T-cell (primary cell): Measurements from ENCODE around the gene PCBP3. TPM values are rescaled to one million over a fixed set of nuclear protein-coding genes. Genes with fewer than 3 reads are reported as not detected.
A peak's percentile ranks its signal among the peaks of the same experiment; 100 is the strongest.
"Not testable (repeated sequence)": the region's sequence is repeated elsewhere in the genome, so short reads cannot be mapped to it uniquely, and the experiment has no call there.

ENCODE experiments used
- ATAC-seq, 4 experiments: fragments of 200-7000 bp in 3 of 4; fragments of 150-1000 bp in 1 of 4; cut with Tn5 transposase; replicated peaks in 1 of 4; 1 replicate in 3 of 4; 2 replicates in 1 of 4; pipeline ENCODE4 v1.10.0; 2021; ENCODE audit warnings: moderate library complexity in 3 of 4, mild to moderate bottlenecking in 2 of 4, moderate number of reproducible peaks in 1 of 4
- CTCF ChIA-PET, 2 donors: fragments of 300-600 bp; sonication (Branson Sonifier 250); formaldehyde crosslinking; loops; one replicate each; lab custom pipeline; 2022; ENCODE audit warnings: antibody characterized with exemption in 2 of 2; lab: Charles Lee
- POLR2A ChIA-PET, 2 donors: fragments of 300-600 bp; sonication (Branson Sonifier 250); formaldehyde crosslinking; loops; one replicate each; lab custom pipeline; 2022; ENCODE audit warnings: antibody characterized with exemption in 2 of 2; lab: Charles Lee
- DNase-seq, 35 experiments: peaks; one replicate each; pipeline versions ENCODE4 v3.0.0 to v3.0.0-alpha.2; 2013 to 2023
- H3K27ac ChIP-seq: one replicate; pipeline ENCODE4 v1.5.1; 2013; ENCODE audit warnings: low read length
- H3K27me3 ChIP-seq, 2 experiments: replicated peaks in 1 of 2; 1 replicate in 1 of 2; 2 replicates in 1 of 2; pipeline versions ENCODE4 v1.6.1 to v1.7.0; 2013; ENCODE audit warnings: low read length in 1 of 2, mixed read lengths in 1 of 2; ENCODE audit not compliant: control insufficient read depth in 2 of 2, insufficient read depth in 2 of 2; ENCODE audit errors: extremely low read depth in 1 of 2
- H3K36me3 ChIP-seq, 2 donors: 1 replicate in 1 of 2; 2 replicates in 1 of 2; pipeline versions ENCODE4 v1.6.1 to v1.7.0; 2013; ENCODE audit warnings: low read length in 1 of 2; ENCODE audit not compliant: control insufficient read depth in 2 of 2, insufficient read depth in 1 of 2; ENCODE audit errors: extremely low read depth in 1 of 2
- H3K4me1 ChIP-seq, 2 experiments: 1 replicate in 1 of 2; 2 replicates in 1 of 2; pipeline versions ENCODE4 v1.6.1 to v1.7.0; 2013; ENCODE audit warnings: low read length in 2 of 2, mixed read lengths in 1 of 2; ENCODE audit not compliant: insufficient read depth in 2 of 2, control insufficient read depth in 1 of 2; ENCODE audit errors: extremely low read depth in 1 of 2
- H3K4me3 ChIP-seq, 2 donors: 1 replicate in 1 of 2; 2 replicates in 1 of 2; pipeline versions ENCODE4 v1.5.1 to v1.7.0; 2013; ENCODE audit warnings: mild to moderate bottlenecking in 2 of 2, low read length in 1 of 2, moderate library complexity in 1 of 2; ENCODE audit not compliant: control insufficient read depth in 1 of 2; ENCODE audit errors: extremely low read depth in 1 of 2
- H3K9me3 ChIP-seq: 2 replicates; pipeline ENCODE4 v1.7.0; 2013
- H3K27ac Mint-ChIP-seq, 2 donors: one replicate each; pipeline ENCODE4 v1.8.0; 2020 to 2021; ENCODE audit warnings: mild to moderate bottlenecking in 2 of 2, mixed read lengths in 2 of 2
- H3K27me3 Mint-ChIP-seq, 2 donors: one replicate each; pipeline ENCODE4 v1.8.0; 2021 to 2022; ENCODE audit warnings: mixed read lengths in 2 of 2
- H3K36me3 Mint-ChIP-seq: one replicate; pipeline ENCODE4 v1.8.0; 2021; ENCODE audit warnings: mixed read lengths
- H3K4me1 Mint-ChIP-seq, 3 donors: one replicate each; pipeline ENCODE4 v1.8.0; 2020 to 2022; ENCODE audit warnings: mixed read lengths in 3 of 3, mild to moderate bottlenecking in 1 of 3
- H3K4me3 Mint-ChIP-seq, 3 donors: one replicate each; pipeline ENCODE4 v1.8.0; 2020 to 2022; ENCODE audit warnings: mild to moderate bottlenecking in 3 of 3, mixed read lengths in 3 of 3, moderate library complexity in 3 of 3
- H3K9me3 Mint-ChIP-seq, 3 donors: one replicate each; pipeline ENCODE4 v1.8.0; 2020 to 2022; ENCODE audit warnings: mixed read lengths in 3 of 3
- WGBS: methylation state at CpG from one replicate; pipeline ENCODE4 v1.1.5; 2013; ENCODE audit warnings: missing lambda C conversion rate; ENCODE audit not compliant: insufficient coverage; 5-methylcytosine and 5-hydroxymethylcytosine counted together
- total RNA-seq, 35 experiments: library from RNA in 6 of 35; stranded (reverse) in 6 of 35; fragments of 120-200 nt in 1 of 35; gene quantifications; one replicate each; pipeline versions ENCODE4 v1.2.1 to v1.2.4 and lab custom pipeline; 2013 to 2026

Gene PCBP3
- total RNA-seq, 5 donors from 2014 or later (not counting 1 experiment from before 2014, with no cell fraction given) = 1.5 to 4.2 (median 2.8) TPM

GRCh38 chr21:45617021-45617921 lies 26.3 kb upstream of the PCBP3 start:
- peaks cover 0 to 16% of the 10 kb centered on the region in 2 experiments for H3K27me3 ChIP-seq
- H3K27ac Mint-ChIP-seq = peak overlapping the region in 1 of 2 donors; percentile 19
- H3K36me3 Mint-ChIP-seq = no peaks in the 10 kb centered on the region
- H3K9me3 ChIP-seq = no peaks in the 10 kb centered on the region
- H3K4me1 Mint-ChIP-seq = peaks cover 35 to 45% (median 41%) of the 10 kb centered on the region in 3 donors
- peaks cover under 1 to 1% of the 10 kb centered on the region in 2 donors for H3K27me3 Mint-ChIP-seq
- H3K4me1 ChIP-seq = peaks cover 11 to 47% of the 10 kb centered on the region in 2 experiments
- H3K4me3 Mint-ChIP-seq = peak overlapping the region in 1 of 3 donors; percentile 80
- WGBS = 83% methylated on average over 14 of the region's 19 CpGs
- ATAC-seq (no peak), DNase-seq (peak in 1 of 35 experiments; percentile 21)
- ChIA-PET POLR2A (interaction anchor here in 1 of 2 donors (0.5 kb wide), 1 partner anchor 21 kb away, joined by 3 read pairs; no protein-coding TSS in a partner anchor), CTCF (no interaction called here)
- H3K36me3 ChIP-seq = no peaks in the 10 kb centered on the region
- no peak overlapping the region for H3K27ac ChIP-seq
- H3K4me3 ChIP-seq = no peak overlapping the region
- H3K9me3 Mint-ChIP-seq = no peaks in the 10 kb centered on the region

DNA sequence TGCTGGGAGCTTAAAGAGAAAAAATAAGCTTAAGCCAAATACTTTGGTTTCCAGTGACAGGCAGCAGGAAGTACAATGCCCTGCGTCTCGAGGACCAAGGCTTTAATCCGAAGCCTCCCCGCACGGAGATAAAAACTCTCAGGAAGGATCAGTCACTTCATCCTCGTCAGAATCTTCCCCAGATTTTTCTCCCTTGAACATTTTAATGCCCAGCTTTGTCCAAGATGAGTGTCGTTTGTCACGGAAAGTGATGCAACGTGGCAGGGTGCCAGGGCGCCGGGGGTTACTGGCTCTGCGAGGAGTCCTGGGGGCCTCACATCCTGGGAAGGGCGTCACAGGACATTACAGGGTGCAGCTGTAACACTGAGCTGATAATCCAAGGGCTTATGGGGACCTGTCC lies 25.2 kb upstream of the PCBP3 start:
- H3K9me3 ChIP-seq = no peaks in the 10 kb centered on the region
- DNase-seq (peak in 1 of 35 experiments; percentile 15), ATAC-seq (no peak)
- 87% methylated on average over 8 of the region's 13 CpGs for WGBS
- Mint-ChIP-seq H3K36me3 (no peaks in the 10 kb centered on the region), H3K27me3 (no peaks in the 10 kb centered on the region), H3K4me3 (no peak overlapping the region), H3K9me3 (no peaks in the 10 kb centered on the region), H3K27ac (no peak overlapping the region), H3K4me1 (peaks cover 35 to 44% (median 43%) of the 10 kb centered on the region in 3 donors)
- peaks cover 11 to 50% of the 10 kb centered on the region in 2 experiments for H3K4me1 ChIP-seq
- POLR2A ChIA-PET = no interaction called here
- no peak overlapping the region for H3K27ac ChIP-seq
- CTCF ChIA-PET = no interaction called here
- H3K27me3 ChIP-seq = peaks cover 0 to 12% of the 10 kb centered on the region in 2 experiments
- no peak overlapping the region for H3K4me3 ChIP-seq
- H3K36me3 ChIP-seq = no peaks in the 10 kb centered on the region

- Mint-ChIP-seq H3K36me3 (no peaks in the 10 kb centered on the region), H3K4me1 (peaks cover 30 to 39% (median 37%) of the 10 kb centered on the region in 3 donors), H3K9me3 (no peaks in the 10 kb centered on the region), H3K27ac (no peak overlapping the region), H3K4me3 (no peak overlapping the region), H3K27me3 (no peaks in the 10 kb centered on the region)
- Histone ChIP-seq H3K27me3 (peaks cover 0 to 8% of the 10 kb centered on the region in 2 experiments), H3K36me3 (no peaks in the 10 kb centered on the region), H3K27ac (no peak overlapping the region), H3K4me3 (no peak overlapping the region), H3K4me1 (peaks cover 11 to 44% of the 10 kb centered on the region in 2 experiments), H3K9me3 (no peaks in the 10 kb centered on the region)
- ATAC-seq (no peak), DNase-seq (peak in 1 of 35 experiments; percentile 17)
- ChIA-PET POLR2A (no interaction called here), CTCF (no interaction called here)
- 93% methylated on average over 2 of the region's 8 CpGs for WGBS
Observed at GRCh38 chr21:45618846-45619485, 24.6 kb upstream of the PCBP3 start.

GRCh38 chr21:45620201-45620923 lies 23.2 kb upstream of the PCBP3 start:
- Mint-ChIP-seq H3K36me3 (no peaks in the 10 kb centered on the region), H3K4me3 (no peak overlapping the region), H3K27ac (no peak overlapping the region), H3K27me3 (no peaks in the 10 kb centered on the region), H3K9me3 (no peaks in the 10 kb centered on the region), H3K4me1 (peaks cover 22 to 32% (median 30%) of the 10 kb centered on the region in 3 donors)
- Histone ChIP-seq H3K4me3 (no peak overlapping the region), H3K9me3 (no peaks in the 10 kb centered on the region), H3K27ac (no peak overlapping the region), H3K4me1 (peaks cover 5 to 31% of the 10 kb centered on the region in 2 experiments), H3K27me3 (peaks cover 0 to 7% of the 10 kb centered on the region in 2 experiments), H3K36me3 (no peaks in the 10 kb centered on the region)
- DNase-seq (no peak), ATAC-seq (no peak)
- ChIA-PET CTCF (interaction anchor here in 1 of 2 donors (0.9 kb wide), 1 partner anchor 64 kb away, joined by 3 read pairs; no protein-coding TSS in a partner anchor), POLR2A (no interaction called here)
- 82% methylated on average over 5 of the region's 12 CpGs for WGBS

DNA sequence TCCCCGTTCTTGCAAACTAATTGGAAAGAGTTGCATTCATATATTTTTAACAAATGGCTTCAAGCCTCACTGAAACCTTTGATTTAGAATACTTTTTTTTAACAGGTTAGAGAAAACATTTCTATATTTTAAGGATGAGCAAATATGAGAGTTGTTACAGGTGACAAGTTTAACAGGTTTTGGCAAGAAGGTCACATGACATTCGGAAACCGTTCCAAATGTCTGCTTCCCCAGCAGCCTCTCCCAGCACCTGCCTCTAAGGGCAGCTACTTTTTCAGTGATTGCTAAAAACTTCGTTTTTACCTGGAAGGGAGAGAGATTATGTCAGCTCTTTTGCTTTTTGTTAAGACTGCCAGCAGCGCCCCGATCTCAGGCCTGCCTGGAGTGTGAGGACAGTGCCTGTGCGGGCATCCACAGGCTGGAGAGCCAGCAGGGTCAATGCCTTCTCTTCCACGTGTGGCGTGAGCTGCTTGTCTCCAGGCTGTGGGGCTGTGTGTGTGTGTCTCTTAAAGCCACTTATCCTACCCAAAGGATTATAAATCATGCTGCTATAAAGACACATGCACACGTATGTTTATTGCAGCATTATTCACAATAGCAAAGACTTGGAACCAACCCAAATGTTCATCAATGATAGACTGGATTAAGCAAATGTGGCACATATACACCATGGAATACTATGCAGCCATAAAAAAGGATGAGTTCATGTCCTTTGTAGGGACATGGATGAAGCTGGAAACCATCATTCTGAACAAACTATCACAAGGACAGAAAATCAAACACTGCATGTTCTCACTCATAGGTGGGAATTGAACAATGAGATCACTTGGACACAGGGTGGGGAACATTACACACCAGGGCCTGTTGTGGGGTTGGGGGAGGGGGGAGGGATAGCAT lies 21.8 kb upstream of the PCBP3 start:
- peaks cover 8 to 19% (median 16%) of the 10 kb centered on the region in 3 donors for H3K4me1 Mint-ChIP-seq
- H3K36me3 ChIP-seq, H3K9me3 ChIP-seq, CTCF ChIA-PET, H3K9me3 Mint-ChIP-seq, DNase-seq, H3K27ac Mint-ChIP-seq, ATAC-seq, H3K36me3 Mint-ChIP-seq, H3K27me3 ChIP-seq, H3K27me3 Mint-ChIP-seq, POLR2A ChIA-PET, H3K4me3 ChIP-seq, H3K4me3 Mint-ChIP-seq, H3K27ac ChIP-seq: not testable (repeated sequence)
- peaks cover 2 to 18% of the 10 kb centered on the region in 2 experiments for H3K4me1 ChIP-seq
- 72% methylated on average over 3 of the region's 10 CpGs for WGBS
